Tibial nerve (tissue), 4 donors: ENCODE measurements around the gene MEI4.

Experiments used
- EP300 ChIP-seq, 2 donors: sonication (generic); formaldehyde crosslinking; IDR thresholded peaks; one replicate each; pipeline ENCODE4 v1.6.1; 2017; ENCODE audit warnings: antibody characterized with exemption in 2 of 2, mild to moderate bottlenecking in 1 of 2
- POLR2A ChIP-seq, 2 donors: fragments of 450-650 bp; IDR thresholded peaks; one replicate each; pipeline ENCODE4 v1.6.1; 2017; ENCODE audit warnings: antibody characterized with exemption in 2 of 2, mild to moderate bottlenecking in 2 of 2, moderate library complexity in 2 of 2
- TF ChIP-seq, protein P1 (sequence below), 5 experiments: fragments of 200-600 bp in 3 of 5; fragments of 450-650 bp in 2 of 5; sonication (generic) in 3 of 5; IDR thresholded peaks; one replicate each; pipeline ENCODE4 v1.5.1; 2016 to 2019; ENCODE audit warnings: antibody characterized with exemption in 5 of 5, mild to moderate bottlenecking in 3 of 5, moderate library complexity in 2 of 5

- TF ChIP-seq, protein P1, sequence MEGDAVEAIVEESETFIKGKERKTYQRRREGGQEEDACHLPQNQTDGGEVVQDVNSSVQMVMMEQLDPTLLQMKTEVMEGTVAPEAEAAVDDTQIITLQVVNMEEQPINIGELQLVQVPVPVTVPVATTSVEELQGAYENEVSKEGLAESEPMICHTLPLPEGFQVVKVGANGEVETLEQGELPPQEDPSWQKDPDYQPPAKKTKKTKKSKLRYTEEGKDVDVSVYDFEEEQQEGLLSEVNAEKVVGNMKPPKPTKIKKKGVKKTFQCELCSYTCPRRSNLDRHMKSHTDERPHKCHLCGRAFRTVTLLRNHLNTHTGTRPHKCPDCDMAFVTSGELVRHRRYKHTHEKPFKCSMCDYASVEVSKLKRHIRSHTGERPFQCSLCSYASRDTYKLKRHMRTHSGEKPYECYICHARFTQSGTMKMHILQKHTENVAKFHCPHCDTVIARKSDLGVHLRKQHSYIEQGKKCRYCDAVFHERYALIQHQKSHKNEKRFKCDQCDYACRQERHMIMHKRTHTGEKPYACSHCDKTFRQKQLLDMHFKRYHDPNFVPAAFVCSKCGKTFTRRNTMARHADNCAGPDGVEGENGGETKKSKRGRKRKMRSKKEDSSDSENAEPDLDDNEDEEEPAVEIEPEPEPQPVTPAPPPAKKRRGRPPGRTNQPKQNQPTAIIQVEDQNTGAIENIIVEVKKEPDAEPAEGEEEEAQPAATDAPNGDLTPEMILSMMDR (IDR thresholded peaks at IDR 0.05), result no peak
- no peak for TF ChIP-seq EP300 (IDR thresholded peaks at IDR 0.05)
- TF ChIP-seq POLR2A (IDR thresholded peaks at IDR 0.05), result no peak
Measured at GRCh38 chr6:77883851-77884250, 231.0 kb downstream of the MEI4 start.
